Panc1 (cell line): ENCODE data around the gene BCAS3. TPM values are rescaled to one million over a fixed set of nuclear protein-coding genes. Genes with fewer than 3 reads are reported as not detected.

ENCODE experiments used
- ATAC-seq: fragments of 200-7000 bp; cut with Tn5 transposase; 2 replicates; pipeline ENCODE4 v1.9.1; 2020; ENCODE audit warnings: mild to moderate bottlenecking, moderate library complexity
- BruUV-seq: library from RNA; stranded (reverse); fragments of 400-500 nt; replicated peaks from 2 replicates; lab custom pipeline; 2021; lab: Mats Ljungman, UMichigan
- CTCF ChIA-PET: fragments of 300-600 bp; sonication (Branson Sonifier 250); formaldehyde crosslinking; loops from one replicate; lab custom pipeline; 2022; ENCODE audit warnings: antibody characterized with exemption; lab: Charles Lee
- POLR2A ChIA-PET: fragments of 300-600 bp; sonication (Branson Sonifier 250); formaldehyde crosslinking; loops from one replicate; lab custom pipeline; 2022; ENCODE audit warnings: antibody characterized with exemption; lab: Charles Lee
- DNase-seq: peaks from one replicate; pipeline ENCODE4 v3.0.0-alpha.2; 2010; ENCODE audit warnings: low read depth, low spot score
- H3K27ac ChIP-seq: 2 replicates; pipeline ENCODE4 v1.5.1; 2011; ENCODE audit warnings: mild to moderate bottlenecking, low read length, inconsistent platforms
- H3K27me3 ChIP-seq: fragments of 200-500 bp; sonication (Bioruptor generic); 2 replicates; pipeline ENCODE4 v1.6.0; 2014; ENCODE audit warnings: low read length, inconsistent platforms; ENCODE audit not compliant: control insufficient read depth, insufficient read depth
- H3K36me3 ChIP-seq: fragments of 200-500 bp; sonication (Bioruptor generic); 2 replicates; pipeline ENCODE4 v1.5.1; 2014; ENCODE audit warnings: inconsistent platforms, mild to moderate bottlenecking, low read length, moderate library complexity; ENCODE audit not compliant: control insufficient read depth, insufficient read depth
- H3K4me1 ChIP-seq: 2 replicates; pipeline ENCODE4 v1.5.1; 2011; ENCODE audit warnings: inconsistent platforms, mild to moderate bottlenecking, low read length, moderate library complexity; ENCODE audit not compliant: control insufficient read depth, insufficient read depth
- H3K4me3 ChIP-seq, 2 experiments: 2 replicates each; pipeline ENCODE4 v1.5.1; 2011 to 2012; ENCODE audit warnings: low read depth in 2 of 2, low read length in 2 of 2, mild to moderate bottlenecking in 2 of 2, inconsistent platforms in 1 of 2, moderate library complexity in 1 of 2
- H3K9me3 ChIP-seq: fragments of 200-500 bp; sonication (Bioruptor generic); 2 replicates; pipeline ENCODE4 v1.5.1; 2014; ENCODE audit warnings: low read depth, mild to moderate bottlenecking, inconsistent platforms, low read length, moderate library complexity; ENCODE audit not compliant: control insufficient read depth, insufficient read depth
- POLR2AphosphoS5 ChIP-seq: IDR thresholded peaks from 2 replicates; pipeline ENCODE4 v1.6.1; 2012; ENCODE audit warnings: mild to moderate bottlenecking, low read depth, low read length, moderate library complexity
- SIN3A ChIP-seq: IDR thresholded peaks from 2 replicates; pipeline ENCODE4 v1.6.1; 2012; ENCODE audit warnings: low read depth, mild to moderate bottlenecking, low read length, moderate library complexity, borderline replicate concordance; ENCODE audit not compliant: insufficient read depth
- TCF7L2 ChIP-seq: IDR thresholded peaks from 2 replicates; pipeline ENCODE4 v1.6.1; 2011; ENCODE audit warnings: mild to moderate bottlenecking, low read depth, low read length, inconsistent platforms
- in situ Hi-C: cut with HindIII; loops from 2 replicates; pipeline ENCODE4 v1.10.0; 2016; ENCODE audit warnings: low sequenced_read_pairs, low pct_unique_long_range_greater_than_20kb
- intact Hi-C: fragments of 100-400 bp; cut with micrococcal nuclease; formaldehyde crosslinking; loops from one replicate; pipeline ENCODE4 v1.10.0; 2022; ENCODE audit not compliant: unreplicated experiment
- total RNA-seq: library from RNA; stranded (reverse); gene quantifications from one replicate; pipeline ENCODE4 v1.2.1, GENCODE V29; 2021; ENCODE audit not compliant: unreplicated experiment
- TF ChIP-seq, protein P1 (sequence below): fragments of 450-650 bp; IDR thresholded peaks from 2 replicates; pipeline ENCODE4 v1.5.1; 2017; ENCODE audit warnings: mild to moderate bottlenecking
- TF ChIP-seq, protein P2 (sequence below), 2 experiments: IDR thresholded peaks; 2 replicates each; pipeline ENCODE4 v1.6.1; 2011 to 2012; ENCODE audit warnings: low read depth in 2 of 2, control low read depth in 1 of 2, low read length in 1 of 2, mild to moderate bottlenecking in 1 of 2, moderate library complexity in 1 of 2; ENCODE audit not compliant: insufficient read depth in 1 of 2

The BCAS3 gene
- total RNA-seq, 1 experiment from 2014 or later, result 9.3 TPM

DNA sequence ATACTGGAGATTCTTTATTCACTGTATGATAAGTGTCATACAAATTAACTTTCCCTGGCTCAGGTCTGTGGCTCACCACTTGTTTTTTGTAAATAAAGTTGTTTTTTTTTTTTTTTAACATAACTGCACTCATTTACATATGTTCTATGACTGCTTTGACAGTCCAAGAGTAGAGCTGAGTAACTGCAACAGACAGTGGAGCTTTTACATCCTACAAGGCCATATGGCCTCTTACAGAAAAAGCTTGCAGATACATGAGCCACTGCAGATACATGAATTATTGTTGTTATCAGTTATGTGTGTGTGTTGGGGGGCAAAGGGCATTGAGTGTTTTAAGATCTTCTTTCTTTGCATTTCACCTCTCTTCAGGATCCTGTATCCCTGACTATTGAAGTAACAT, 311.7 kb downstream of the BCAS3 start:
- H3K27me3 ChIP-seq, result no peaks in the 10 kb centered on the region
- H3K9me3 ChIP-seq, result no peaks in the 10 kb centered on the region
- no peaks in the 10 kb centered on the region for H3K36me3 ChIP-seq
- no peaks in the 10 kb centered on the region for H3K4me1 ChIP-seq
- no TSS peak for BruUV-seq
- in situ Hi-C loops, result no loop called here
- CTCF ChIA-PET, result interaction anchor here (0.5 kb wide), 1 partner anchor 562 kb away, joined by 3 read pairs; no protein-coding TSS in a partner anchor
- no peak for ATAC-seq
- no peak overlapping the region for H3K27ac ChIP-seq
- H3K4me3 ChIP-seq, result no peak overlapping the region
- intact Hi-C loops, result no loop called here
- POLR2A ChIA-PET, result no interaction called here
- DNase-seq, result no peak
- TF ChIP-seq SIN3A, result no peak
- TF ChIP-seq TCF7L2, result no peak
- TF ChIP-seq, protein P1, sequence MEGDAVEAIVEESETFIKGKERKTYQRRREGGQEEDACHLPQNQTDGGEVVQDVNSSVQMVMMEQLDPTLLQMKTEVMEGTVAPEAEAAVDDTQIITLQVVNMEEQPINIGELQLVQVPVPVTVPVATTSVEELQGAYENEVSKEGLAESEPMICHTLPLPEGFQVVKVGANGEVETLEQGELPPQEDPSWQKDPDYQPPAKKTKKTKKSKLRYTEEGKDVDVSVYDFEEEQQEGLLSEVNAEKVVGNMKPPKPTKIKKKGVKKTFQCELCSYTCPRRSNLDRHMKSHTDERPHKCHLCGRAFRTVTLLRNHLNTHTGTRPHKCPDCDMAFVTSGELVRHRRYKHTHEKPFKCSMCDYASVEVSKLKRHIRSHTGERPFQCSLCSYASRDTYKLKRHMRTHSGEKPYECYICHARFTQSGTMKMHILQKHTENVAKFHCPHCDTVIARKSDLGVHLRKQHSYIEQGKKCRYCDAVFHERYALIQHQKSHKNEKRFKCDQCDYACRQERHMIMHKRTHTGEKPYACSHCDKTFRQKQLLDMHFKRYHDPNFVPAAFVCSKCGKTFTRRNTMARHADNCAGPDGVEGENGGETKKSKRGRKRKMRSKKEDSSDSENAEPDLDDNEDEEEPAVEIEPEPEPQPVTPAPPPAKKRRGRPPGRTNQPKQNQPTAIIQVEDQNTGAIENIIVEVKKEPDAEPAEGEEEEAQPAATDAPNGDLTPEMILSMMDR, result no peak
- TF ChIP-seq POLR2AphosphoS5, result no peak
- TF ChIP-seq, protein P2, sequence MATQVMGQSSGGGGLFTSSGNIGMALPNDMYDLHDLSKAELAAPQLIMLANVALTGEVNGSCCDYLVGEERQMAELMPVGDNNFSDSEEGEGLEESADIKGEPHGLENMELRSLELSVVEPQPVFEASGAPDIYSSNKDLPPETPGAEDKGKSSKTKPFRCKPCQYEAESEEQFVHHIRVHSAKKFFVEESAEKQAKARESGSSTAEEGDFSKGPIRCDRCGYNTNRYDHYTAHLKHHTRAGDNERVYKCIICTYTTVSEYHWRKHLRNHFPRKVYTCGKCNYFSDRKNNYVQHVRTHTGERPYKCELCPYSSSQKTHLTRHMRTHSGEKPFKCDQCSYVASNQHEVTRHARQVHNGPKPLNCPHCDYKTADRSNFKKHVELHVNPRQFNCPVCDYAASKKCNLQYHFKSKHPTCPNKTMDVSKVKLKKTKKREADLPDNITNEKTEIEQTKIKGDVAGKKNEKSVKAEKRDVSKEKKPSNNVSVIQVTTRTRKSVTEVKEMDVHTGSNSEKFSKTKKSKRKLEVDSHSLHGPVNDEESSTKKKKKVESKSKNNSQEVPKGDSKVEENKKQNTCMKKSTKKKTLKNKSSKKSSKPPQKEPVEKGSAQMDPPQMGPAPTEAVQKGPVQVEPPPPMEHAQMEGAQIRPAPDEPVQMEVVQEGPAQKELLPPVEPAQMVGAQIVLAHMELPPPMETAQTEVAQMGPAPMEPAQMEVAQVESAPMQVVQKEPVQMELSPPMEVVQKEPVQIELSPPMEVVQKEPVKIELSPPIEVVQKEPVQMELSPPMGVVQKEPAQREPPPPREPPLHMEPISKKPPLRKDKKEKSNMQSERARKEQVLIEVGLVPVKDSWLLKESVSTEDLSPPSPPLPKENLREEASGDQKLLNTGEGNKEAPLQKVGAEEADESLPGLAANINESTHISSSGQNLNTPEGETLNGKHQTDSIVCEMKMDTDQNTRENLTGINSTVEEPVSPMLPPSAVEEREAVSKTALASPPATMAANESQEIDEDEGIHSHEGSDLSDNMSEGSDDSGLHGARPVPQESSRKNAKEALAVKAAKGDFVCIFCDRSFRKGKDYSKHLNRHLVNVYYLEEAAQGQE (IDR thresholded peaks at IDR 0.05; ENCODE audit: insufficient read depth in 1 of 2, low read depth in 2 of 2, low read length in 1 of 2), result no peak

DNA sequence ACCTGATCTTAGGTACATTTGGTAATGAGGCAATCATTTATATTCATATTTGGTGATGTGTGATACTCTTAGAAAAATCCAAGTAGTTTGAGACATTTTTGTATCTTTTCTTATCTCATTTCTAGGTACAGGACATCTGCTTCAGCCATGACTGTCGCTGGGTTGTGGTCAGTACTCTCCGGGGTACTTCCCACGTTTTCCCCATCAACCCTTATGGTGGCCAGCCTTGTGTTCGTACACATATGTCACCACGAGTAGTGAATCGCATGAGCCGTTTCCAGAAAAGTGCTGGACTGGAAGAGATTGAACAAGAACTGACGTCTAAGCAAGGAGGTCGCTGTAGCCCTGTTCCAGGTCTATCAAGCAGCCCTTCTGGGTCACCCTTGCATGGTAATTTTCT, 312.2 kb downstream of the BCAS3 start:
- no peaks in the 10 kb centered on the region for H3K4me1 ChIP-seq
- ATAC-seq (no peak), DNase-seq (no peak)
- no peak overlapping the region for H3K4me3 ChIP-seq
- TF ChIP-seq SIN3A (no peak), POLR2AphosphoS5 (no peak), TCF7L2 (no peak)
- TF ChIP-seq, protein P1, result no peak
- TF ChIP-seq, protein P2 (IDR thresholded peaks at IDR 0.05; ENCODE audit: insufficient read depth in 1 of 2, low read depth in 2 of 2, low read length in 1 of 2), result no peak
- no peaks in the 10 kb centered on the region for H3K27me3 ChIP-seq
- H3K36me3 ChIP-seq, result no peaks in the 10 kb centered on the region
- CTCF ChIA-PET, result no interaction called here
- H3K9me3 ChIP-seq, result no peaks in the 10 kb centered on the region
- intact Hi-C loops (no loop called here), in situ Hi-C loops (no loop called here)
- H3K27ac ChIP-seq, result no peak overlapping the region
- BruUV-seq, result no TSS peak
- POLR2A ChIA-PET, result no interaction called here
